ENCODE data around the gene KRT20.

The KRT20 gene

GRCh38 chr17:40912486-40913210, 27.6 kb upstream of the KRT20 start:
- Histone ChIP-seq H3K9ac (ENCODE audit: low read depth, low read length) (no peak overlapping the region), H3K36me3 (ENCODE audit: insufficient read depth, low read depth, low read length) (no peaks in the 10 kb centered on the region), H3K27me3 (ENCODE audit: insufficient read depth, low read length) (no peaks in the 10 kb centered on the region), H3K27ac (ENCODE audit: low read length) (no peak overlapping the region), H3K9me3 (ENCODE audit: insufficient read depth, low read depth, low read length) (no peaks in the 10 kb centered on the region), H3K4me3 (ENCODE audit: low read length) (no peak overlapping the region), H3K4me1 (ENCODE audit: insufficient read depth, low read length) (no peaks in the 10 kb centered on the region)

GRCh38 chr17:40910441-40910841, 25.4 kb upstream of the KRT20 start:
- Histone ChIP-seq H3K4me1 (ENCODE audit: insufficient read depth, low read length) (no peaks in the 10 kb centered on the region), H3K27ac (ENCODE audit: low read length) (no peak overlapping the region), H3K36me3 (ENCODE audit: insufficient read depth, low read depth, low read length) (no peaks in the 10 kb centered on the region), H3K9me3 (ENCODE audit: insufficient read depth, low read depth, low read length) (no peaks in the 10 kb centered on the region), H3K4me3 (ENCODE audit: low read length) (no peak overlapping the region), H3K9ac (ENCODE audit: low read depth, low read length) (no peak overlapping the region), H3K27me3 (ENCODE audit: insufficient read depth, low read length) (no peaks in the 10 kb centered on the region)

GRCh38 chr17:40909755-40910154, 24.7 kb upstream of the KRT20 start:
- no peak overlapping the region for H3K27ac ChIP-seq (ENCODE audit: low read length)

GRCh38 chr17:40909351-40909750, 24.3 kb upstream of the KRT20 start:
- H3K4me1 ChIP-seq (ENCODE audit: insufficient read depth, low read length): no peaks in the 10 kb centered on the region
- no peak overlapping the region for H3K4me3 ChIP-seq (ENCODE audit: low read length)
- H3K9ac ChIP-seq (ENCODE audit: low read depth, low read length): no peak overlapping the region
- H3K27me3 ChIP-seq (ENCODE audit: insufficient read depth, low read length): no peaks in the 10 kb centered on the region
- no peak overlapping the region for H3K27ac ChIP-seq (ENCODE audit: low read length)
- no peaks in the 10 kb centered on the region for H3K9me3 ChIP-seq (ENCODE audit: insufficient read depth, low read depth, low read length)
- H3K36me3 ChIP-seq (ENCODE audit: insufficient read depth, low read depth, low read length): no peaks in the 10 kb centered on the region

More at GRCh38 chr17:40909755-40910154, 24.7 kb upstream of the KRT20 start:
- no peaks in the 10 kb centered on the region for H3K36me3 ChIP-seq (ENCODE audit: insufficient read depth, low read depth, low read length)
- H3K4me1 ChIP-seq (ENCODE audit: insufficient read depth, low read length): no peaks in the 10 kb centered on the region
- H3K9ac ChIP-seq (ENCODE audit: low read depth, low read length): no peak overlapping the region
- no peaks in the 10 kb centered on the region for H3K27me3 ChIP-seq (ENCODE audit: insufficient read depth, low read length)
- H3K9me3 ChIP-seq (ENCODE audit: insufficient read depth, low read depth, low read length): no peaks in the 10 kb centered on the region
- H3K4me3 ChIP-seq (ENCODE audit: low read length): no peak overlapping the region

DNA sequence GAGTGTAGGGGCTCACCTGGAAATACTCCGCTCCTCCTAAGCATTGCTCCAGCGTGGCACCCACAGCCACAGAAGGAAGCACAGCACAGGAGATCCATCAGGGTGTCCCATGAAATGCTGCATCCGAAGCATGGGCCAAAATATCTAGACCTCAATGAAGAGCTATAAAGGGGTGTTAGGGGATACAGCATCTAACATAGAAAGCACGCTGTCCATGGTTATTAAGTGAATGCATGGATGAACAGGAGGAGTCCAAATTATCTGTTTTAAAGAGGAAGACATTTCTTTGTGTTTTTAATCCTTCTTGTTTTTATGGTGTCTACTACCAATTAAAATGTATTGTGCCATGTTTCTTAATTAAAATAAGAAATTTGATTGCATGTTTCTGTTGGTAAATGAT, 21.6 kb upstream of the KRT20 start:
- Histone ChIP-seq H3K9me3 (ENCODE audit: insufficient read depth, low read depth, low read length) (no peaks in the 10 kb centered on the region), H3K4me1 (ENCODE audit: insufficient read depth, low read length) (no peaks in the 10 kb centered on the region), H3K27me3 (ENCODE audit: insufficient read depth, low read length) (no peaks in the 10 kb centered on the region)

DNA sequence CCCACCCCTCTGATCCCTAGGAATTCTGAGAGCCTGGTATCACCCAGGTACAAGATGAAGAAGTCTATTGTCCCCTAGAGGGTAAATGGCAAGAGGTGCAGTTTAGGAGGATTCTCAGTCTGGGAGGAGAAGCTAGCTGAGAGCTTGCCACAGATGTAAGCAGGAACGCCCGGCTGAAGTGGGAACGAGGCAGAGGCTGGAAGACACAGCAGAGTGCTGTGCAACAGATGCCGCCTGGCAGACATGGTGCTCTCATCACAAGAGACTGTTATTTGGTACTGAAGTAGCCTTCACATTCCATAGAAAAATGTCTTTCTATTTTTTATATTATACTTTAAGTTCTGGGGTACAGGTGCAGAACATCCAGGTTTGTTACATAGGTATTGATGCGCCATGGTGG, 20.3 kb upstream of the KRT20 start:
- H3K4me3 ChIP-seq (ENCODE audit: low read length): no peak overlapping the region
- H3K36me3 ChIP-seq (ENCODE audit: insufficient read depth, low read depth, low read length): no peaks in the 10 kb centered on the region
- no peaks in the 10 kb centered on the region for H3K9me3 ChIP-seq (ENCODE audit: insufficient read depth, low read depth, low read length)
- no peak overlapping the region for H3K27ac ChIP-seq (ENCODE audit: low read length)
- no peaks in the 10 kb centered on the region for H3K4me1 ChIP-seq (ENCODE audit: insufficient read depth, low read length)
- H3K27me3 ChIP-seq (ENCODE audit: insufficient read depth, low read length): no peaks in the 10 kb centered on the region
- no peak overlapping the region for H3K9ac ChIP-seq (ENCODE audit: low read depth, low read length)

More for the DNA sequence above, 21.6 kb upstream of the KRT20 start:
- no peaks in the 10 kb centered on the region for H3K36me3 ChIP-seq (ENCODE audit: insufficient read depth, low read depth, low read length)
- H3K27ac ChIP-seq (ENCODE audit: low read length): no peak overlapping the region
- H3K9ac ChIP-seq (ENCODE audit: low read depth, low read length): no peak overlapping the region
- no peak overlapping the region for H3K4me3 ChIP-seq (ENCODE audit: low read length)

DNA sequence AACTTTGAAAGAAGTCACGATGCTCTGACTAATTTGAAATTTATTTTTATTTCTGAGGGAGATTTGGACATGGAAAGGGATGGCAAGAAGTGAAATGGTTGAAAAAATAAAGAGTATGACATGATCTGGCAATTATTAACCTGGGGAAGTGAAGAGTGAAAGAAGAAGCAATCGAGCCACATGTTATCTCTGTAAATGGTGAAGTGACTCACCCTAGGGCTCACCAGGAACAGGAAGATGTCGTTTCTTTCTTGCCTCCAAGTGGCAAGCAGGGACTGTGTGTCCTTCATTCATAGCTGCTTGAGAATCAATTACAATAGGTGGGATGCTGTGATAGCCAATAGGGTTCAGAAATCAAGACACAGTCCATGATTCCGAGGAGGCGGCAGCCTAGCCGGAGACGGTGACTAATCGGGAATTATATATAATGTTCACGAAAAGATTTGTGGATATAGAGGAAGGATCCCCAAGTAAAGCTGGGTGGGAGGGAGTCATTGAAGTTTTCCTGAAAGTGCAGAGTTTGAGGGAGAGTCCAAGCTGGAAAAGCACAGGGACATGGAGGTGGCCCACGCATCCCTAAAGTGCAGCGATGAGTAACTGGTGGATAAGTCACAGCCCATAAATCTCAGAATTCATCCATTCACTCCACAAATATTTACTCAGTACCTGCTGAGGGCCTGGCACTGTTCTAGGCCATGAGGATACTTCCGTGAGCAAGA, 18.2 kb upstream of the KRT20 start:
- H3K9me3 ChIP-seq (ENCODE audit: insufficient read depth, low read depth, low read length): no peaks in the 10 kb centered on the region
- no peak overlapping the region for H3K9ac ChIP-seq (ENCODE audit: low read depth, low read length)
- H3K4me3 ChIP-seq (ENCODE audit: low read length): no peak overlapping the region
- H3K27me3 ChIP-seq (ENCODE audit: insufficient read depth, low read length): no peaks in the 10 kb centered on the region
- no peaks in the 10 kb centered on the region for H3K36me3 ChIP-seq (ENCODE audit: insufficient read depth, low read depth, low read length)
- H3K27ac ChIP-seq (ENCODE audit: low read length): no peak overlapping the region
- no peaks in the 10 kb centered on the region for H3K4me1 ChIP-seq (ENCODE audit: insufficient read depth, low read length)

DNA sequence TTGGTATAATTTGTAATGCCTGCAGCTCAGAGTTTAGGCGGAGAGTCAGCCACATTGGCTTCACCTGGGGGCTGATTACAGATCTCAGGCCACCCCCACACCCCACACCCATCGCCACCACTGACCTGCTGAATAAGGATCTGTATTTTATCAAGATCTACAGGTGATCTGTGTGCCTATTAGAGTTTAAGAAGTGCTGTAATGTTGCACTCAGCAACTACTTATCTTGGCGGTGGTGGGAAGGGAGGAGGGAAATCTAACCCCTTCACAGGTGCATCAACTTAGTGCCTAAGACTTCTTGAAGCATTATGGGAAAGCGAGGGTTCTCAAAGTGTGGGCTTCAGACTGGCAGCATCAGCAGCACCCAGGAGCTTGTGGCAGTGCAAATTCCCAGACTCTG, 17.5 kb upstream of the KRT20 start:
- Histone ChIP-seq H3K4me3 (ENCODE audit: low read length) (no peak overlapping the region), H3K9ac (ENCODE audit: low read depth, low read length) (no peak overlapping the region), H3K36me3 (ENCODE audit: insufficient read depth, low read depth, low read length) (no peaks in the 10 kb centered on the region), H3K4me1 (ENCODE audit: insufficient read depth, low read length) (no peaks in the 10 kb centered on the region), H3K27ac (ENCODE audit: low read length) (no peak overlapping the region), H3K9me3 (ENCODE audit: insufficient read depth, low read depth, low read length) (no peaks in the 10 kb centered on the region), H3K27me3 (ENCODE audit: insufficient read depth, low read length) (no peaks in the 10 kb centered on the region)

DNA sequence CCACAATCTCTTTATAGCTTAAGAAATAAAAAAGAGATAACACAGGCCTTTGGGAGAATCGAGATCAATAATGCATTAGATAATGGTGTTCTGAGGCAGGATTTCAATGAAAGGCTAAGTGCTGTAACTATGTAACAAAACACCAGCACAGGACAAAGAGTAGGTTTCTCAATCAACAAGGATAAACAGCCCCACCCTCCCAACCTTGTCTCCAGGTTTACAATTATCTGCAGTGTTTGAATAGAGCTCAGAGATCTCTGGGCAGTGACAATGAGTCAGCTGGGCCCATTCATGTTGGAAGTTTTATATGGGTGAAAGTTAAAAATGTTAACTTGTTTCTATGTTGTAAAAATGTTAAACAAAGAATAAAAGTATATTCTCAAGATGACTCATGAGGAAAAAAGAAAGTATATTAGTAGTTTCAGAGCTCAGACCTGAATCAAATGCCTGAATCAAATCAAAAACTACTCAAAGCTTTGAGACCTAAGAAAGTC, 17.0 kb upstream of the KRT20 start:
- no peaks in the 10 kb centered on the region for H3K9me3 ChIP-seq (ENCODE audit: insufficient read depth, low read depth, low read length)
- no peaks in the 10 kb centered on the region for H3K4me1 ChIP-seq (ENCODE audit: insufficient read depth, low read length)
- H3K27me3 ChIP-seq (ENCODE audit: insufficient read depth, low read length): no peaks in the 10 kb centered on the region
- H3K36me3 ChIP-seq (ENCODE audit: insufficient read depth, low read depth, low read length): no peaks in the 10 kb centered on the region
- H3K9ac ChIP-seq (ENCODE audit: low read depth, low read length): no peak overlapping the region
- H3K27ac ChIP-seq (ENCODE audit: low read length): no peak overlapping the region
- H3K4me3 ChIP-seq (ENCODE audit: low read length): no peak overlapping the region

GRCh38 chr17:40900809-40901356, 15.8 kb upstream of the KRT20 start:
- H3K27ac ChIP-seq (ENCODE audit: low read length): no peak overlapping the region

GRCh38 chr17:40896916-40897455, 11.9 kb upstream of the KRT20 start:
- Histone ChIP-seq H3K9me3 (ENCODE audit: insufficient read depth, low read depth, low read length) (no peaks in the 10 kb centered on the region), H3K27ac (ENCODE audit: low read length) (no peak overlapping the region), H3K4me1 (ENCODE audit: insufficient read depth, low read length) (no peaks in the 10 kb centered on the region), H3K36me3 (ENCODE audit: insufficient read depth, low read depth, low read length) (no peaks in the 10 kb centered on the region), H3K9ac (ENCODE audit: low read depth, low read length) (no peak overlapping the region), H3K27me3 (ENCODE audit: insufficient read depth, low read length) (no peaks in the 10 kb centered on the region), H3K4me3 (ENCODE audit: low read length) (no peak overlapping the region)

More at GRCh38 chr17:40900809-40901356, 15.8 kb upstream of the KRT20 start:
- Histone ChIP-seq H3K9ac (ENCODE audit: low read depth, low read length) (no peak overlapping the region), H3K27me3 (ENCODE audit: insufficient read depth, low read length) (no peaks in the 10 kb centered on the region), H3K9me3 (ENCODE audit: insufficient read depth, low read depth, low read length) (no peaks in the 10 kb centered on the region), H3K4me3 (ENCODE audit: low read length) (no peak overlapping the region), H3K36me3 (ENCODE audit: insufficient read depth, low read depth, low read length) (no peaks in the 10 kb centered on the region), H3K4me1 (ENCODE audit: insufficient read depth, low read length) (no peaks in the 10 kb centered on the region)

Data from iPS-20b (cell line).